PC-9 (cell line): ENCODE data around the gene EZR.

Source experiments
- CTCF ChIP-seq: fragments of 200-600 bp; sonication (generic); conservative IDR thresholded peaks from 2 replicates; pipeline ENCODE4 v1.6.1; 2017; ENCODE audit warnings: mixed run types, antibody characterized with exemption, mild to moderate bottlenecking, moderate library complexity
- EZH2 ChIP-seq: fragments of 200-600 bp; sonication (generic); IDR thresholded peaks from 2 replicates; pipeline ENCODE4 v1.8.0; 2017; ENCODE audit warnings: antibody characterized with exemption, low read depth

GRCh38 chr6:158789115-158789917 is 29.9 kb downstream of the EZR start:
- TF ChIP-seq CTCF (no peak), EZH2 (no peak)
